Raji (cell line): ENCODE measurements around the gene OCA2.

ENCODE experiments used
- POLR2A ChIP-seq: IDR thresholded peaks from 2 replicates; pipeline ENCODE4 v1.6.1; 2011; ENCODE audit warnings: low read depth, low read length, control low read depth; ENCODE audit not compliant: insufficient read depth

OCA2 gene

GRCh38 chr15:27770769-27771554 is 328.2 kb downstream of the OCA2 start:
- TF ChIP-seq POLR2A: no peak

GRCh38 chr15:27770086-27770607 is 329.0 kb downstream of the OCA2 start:
- TF ChIP-seq POLR2A: no peak

- no peak for TF ChIP-seq POLR2A
Observed at GRCh38 chr15:27769652-27770051, 329.5 kb downstream of the OCA2 start.

- TF ChIP-seq POLR2A: no peak
Observed at GRCh38 chr15:27768732-27769475, 330.2 kb downstream of the OCA2 start.

- TF ChIP-seq POLR2A: no peak
Observed at GRCh38 chr15:27767918-27768640, 331.0 kb downstream of the OCA2 start.

- TF ChIP-seq POLR2A: no peak
Observed at GRCh38 chr15:27764339-27764738, 334.8 kb downstream of the OCA2 start.

- TF ChIP-seq POLR2A: no peak
Observed at GRCh38 chr15:27763514-27763913, 335.6 kb downstream of the OCA2 start.

GRCh38 chr15:27762471-27762870 is 336.6 kb downstream of the OCA2 start:
- no peak for TF ChIP-seq POLR2A

- TF ChIP-seq POLR2A: no peak
Observed at GRCh38 chr15:27757052-27757451, 342.1 kb downstream of the OCA2 start.

GRCh38 chr15:27752691-27753090 is 346.4 kb downstream of the OCA2 start:
- TF ChIP-seq POLR2A: no peak

GRCh38 chr15:27747997-27748396 is 351.1 kb downstream of the OCA2 start:
- TF ChIP-seq POLR2A: no peak

GRCh38 chr15:27746401-27746955 is 352.6 kb downstream of the OCA2 start:
- no peak for TF ChIP-seq POLR2A

- TF ChIP-seq POLR2A: no peak
Observed at GRCh38 chr15:27744641-27745040, 354.5 kb downstream of the OCA2 start.

- TF ChIP-seq POLR2A: no peak
Observed at GRCh38 chr15:27743638-27744037, 355.5 kb downstream of the OCA2 start.
